Spinal cord (tissue), 10 donors: ENCODE measurements around the gene MAML3. TPM values are rescaled to one million over a fixed set of nuclear protein-coding genes. Genes with fewer than 3 reads are reported as not detected.

Experiments
- DNase-seq, 6 donors: peaks; one replicate each; pipeline versions ENCODE4 v3.0.0 to v3.0.0-alpha.2; 2013 to 2015; ENCODE audit warnings: low spot score in 6 of 6, low read depth in 4 of 6
- H3K27ac ChIP-seq: one replicate; pipeline ENCODE4 v1.5.1; 2013; ENCODE audit warnings: low read depth, low read length, control low read depth
- H3K27me3 ChIP-seq: one replicate; pipeline ENCODE4 v1.6.1; 2013; ENCODE audit warnings: low read length; ENCODE audit not compliant: control insufficient read depth, insufficient read depth
- H3K36me3 ChIP-seq: one replicate; pipeline ENCODE4 v1.6.1; 2013; ENCODE audit warnings: low read length; ENCODE audit not compliant: control insufficient read depth, insufficient read depth
- H3K4me1 ChIP-seq: one replicate; pipeline ENCODE4 v1.6.1; 2013; ENCODE audit warnings: low read length; ENCODE audit not compliant: control insufficient read depth, insufficient read depth
- H3K4me3 ChIP-seq: one replicate; pipeline ENCODE4 v1.5.1; 2013; ENCODE audit warnings: low read depth, low read length, control low read depth
- H3K9me3 ChIP-seq: one replicate; pipeline ENCODE4 v1.6.1; 2013; ENCODE audit warnings: low read length; ENCODE audit not compliant: control insufficient read depth, insufficient read depth
- WGBS: methylation state at CpG from one replicate; pipeline ENCODE4 v1.1.5; 2013; ENCODE audit warnings: missing lambda C conversion rate; ENCODE audit not compliant: insufficient coverage; 5-methylcytosine and 5-hydroxymethylcytosine counted together
- polyA plus RNA-seq, 2 donors: library from polyadenylated mRNA; unstranded; fragments of 120-200 nt; gene quantifications; one replicate each; pipeline ENCODE4 v1.2.1, GENCODE V29; 2013; ENCODE audit not compliant: insufficient read length in 2 of 2
- total RNA-seq, 2 donors: library from RNA; depleted of rRNA in 1 of 2; stranded (reverse); fragments of 120-200 nt in 1 of 2; fragments of >200 nt in 1 of 2; gene quantifications; one replicate each; pipeline versions ENCODE4 v1.2.3 to v1.2.4, GENCODE V29; 2013 to 2014
- donor health status: healthy.

MAML3 gene
- total and polyA plus RNA-seq, 4 donors = 6.0 to 11.0 (median 8.2) TPM

DNA sequence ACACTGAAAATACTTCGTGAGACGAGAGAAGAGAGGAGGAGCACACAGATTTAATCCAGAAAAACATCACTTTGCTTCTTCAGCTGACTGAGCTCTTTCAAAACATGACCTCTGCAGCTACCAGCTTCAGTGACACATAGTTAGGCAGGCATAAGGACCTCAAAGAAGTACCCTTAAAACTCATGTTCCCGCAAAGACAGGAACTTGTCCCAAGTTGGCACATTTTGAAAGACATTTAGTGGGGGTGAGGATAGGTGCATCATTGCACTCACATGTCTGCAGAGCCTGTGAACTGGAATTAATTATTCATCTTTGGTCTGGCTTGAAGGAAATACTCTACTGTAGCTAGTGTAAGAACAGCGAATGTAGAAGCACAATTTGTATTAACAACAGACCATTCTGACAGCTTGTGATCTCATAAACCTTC lies 266.6 kb downstream of the MAML3 start:
- Histone ChIP-seq H3K27ac (peak overlapping the region; percentile 42), H3K36me3 (no peaks in the 10 kb centered on the region), H3K4me1 (peaks cover 9% of the 10 kb centered on the region), H3K9me3 (no peaks in the 10 kb centered on the region), H3K27me3 (no peaks in the 10 kb centered on the region), H3K4me3 (no peak overlapping the region)
- DNase-seq = no peak
- no CpG with 5 or more reads among the region's 4 CpGs for WGBS

DNA sequence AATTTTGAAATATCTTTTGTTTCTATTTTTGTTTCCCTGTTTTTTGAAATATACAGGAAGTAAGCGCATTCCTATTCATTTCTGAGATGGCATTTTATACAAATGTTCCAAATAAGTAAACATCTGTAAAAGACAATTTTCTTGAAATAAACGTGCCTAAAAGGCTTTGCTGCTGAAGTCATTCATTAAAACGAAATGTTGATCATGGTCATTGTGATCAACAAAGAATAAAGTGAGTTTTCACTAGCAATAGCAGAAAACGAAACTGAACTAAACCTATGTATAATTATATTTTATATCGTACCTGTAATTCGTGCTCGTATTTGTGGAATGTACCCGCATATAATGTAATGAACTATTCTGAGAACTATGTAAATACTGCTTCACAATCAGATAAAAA lies 267.2 kb downstream of the MAML3 start:
- H3K27ac ChIP-seq = peak overlapping the region; percentile 42
- H3K27me3 ChIP-seq = no peaks in the 10 kb centered on the region
- no CpG with 5 or more reads among the region's 8 CpGs for WGBS
- no peak overlapping the region for H3K4me3 ChIP-seq
- DNase-seq = no peak
- H3K9me3 ChIP-seq = no peaks in the 10 kb centered on the region
- no peaks in the 10 kb centered on the region for H3K36me3 ChIP-seq
- peaks cover 9% of the 10 kb centered on the region for H3K4me1 ChIP-seq

DNA sequence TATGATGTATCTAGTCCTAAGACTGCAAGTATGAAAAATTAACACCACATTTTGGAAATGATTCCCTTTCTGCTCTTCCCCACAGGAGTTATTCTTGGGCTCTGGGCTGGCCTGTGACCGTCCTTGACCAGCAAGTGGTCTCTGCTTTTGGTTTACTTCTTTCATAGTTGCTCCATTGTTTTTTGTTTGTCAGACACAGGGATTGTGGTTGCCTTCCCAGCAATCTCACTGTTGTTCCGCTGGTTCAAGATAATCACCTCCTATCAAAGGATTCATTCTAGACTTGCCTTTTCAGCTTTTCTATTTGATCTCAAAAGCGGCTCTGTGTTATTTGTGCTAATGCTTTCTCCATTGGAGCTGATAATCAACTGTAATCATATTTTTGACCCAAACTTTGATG lies 269.5 kb downstream of the MAML3 start:
- Histone ChIP-seq H3K4me3 (no peak overlapping the region), H3K27ac (peak overlapping the region; percentile 52), H3K36me3 (no peaks in the 10 kb centered on the region), H3K4me1 (peaks cover 4% of the 10 kb centered on the region), H3K9me3 (no peaks in the 10 kb centered on the region), H3K27me3 (no peaks in the 10 kb centered on the region)
- WGBS = 80% methylated on average over 1 of the region's 3 CpGs
- DNase-seq = no peak

DNA sequence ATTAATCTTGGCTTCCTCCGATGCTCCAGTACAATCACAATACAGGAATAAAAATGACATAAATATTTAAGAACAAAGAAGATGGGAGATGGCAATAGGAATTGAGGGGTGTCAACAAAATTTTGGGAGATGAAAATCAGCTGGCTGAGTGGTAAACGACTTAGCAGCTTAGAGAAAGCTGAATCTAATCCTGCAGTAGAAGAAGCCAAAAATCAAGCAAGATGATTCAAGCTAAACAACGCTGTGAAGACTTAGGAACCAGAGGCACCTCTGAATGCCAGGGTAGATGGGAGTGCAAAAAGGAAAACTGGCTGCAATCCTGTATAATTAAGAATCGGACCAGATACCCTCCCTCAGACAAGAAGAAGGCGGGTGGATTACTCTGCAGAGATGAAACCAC lies 273.1 kb downstream of the MAML3 start:
- H3K4me1 ChIP-seq = peaks cover 5% of the 10 kb centered on the region
- no peaks in the 10 kb centered on the region for H3K27me3 ChIP-seq
- H3K9me3 ChIP-seq = no peaks in the 10 kb centered on the region
- WGBS = 63% methylated on average over 2 of the region's 5 CpGs
- DNase-seq = peak in 1 of 6 donors; percentile 44
- H3K27ac ChIP-seq = no peak overlapping the region
- no peak overlapping the region for H3K4me3 ChIP-seq
- no peaks in the 10 kb centered on the region for H3K36me3 ChIP-seq

DNA sequence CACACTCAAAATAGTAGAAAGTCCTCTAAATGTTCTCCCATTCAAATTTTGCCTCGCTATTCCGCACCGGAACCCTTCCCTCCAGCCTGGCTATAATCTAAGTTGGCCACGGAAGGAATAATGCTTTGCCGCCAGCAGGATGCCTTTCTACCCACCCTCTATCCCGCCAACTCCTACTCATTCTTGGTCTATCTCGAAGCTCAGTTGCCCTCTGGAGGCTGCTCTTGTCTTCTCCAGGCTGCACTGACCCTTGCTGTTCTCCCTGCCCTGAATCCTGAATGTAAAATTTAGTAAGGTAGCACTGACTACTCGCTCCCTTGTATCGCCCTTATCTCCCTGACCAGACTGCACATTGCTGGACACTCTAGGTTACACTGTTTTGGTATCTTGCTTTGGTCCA lies 275.9 kb downstream of the MAML3 start:
- Histone ChIP-seq H3K27ac (no peak overlapping the region), H3K4me1 (peaks cover 13% of the 10 kb centered on the region), H3K9me3 (no peaks in the 10 kb centered on the region), H3K4me3 (no peak overlapping the region), H3K27me3 (no peaks in the 10 kb centered on the region), H3K36me3 (no peaks in the 10 kb centered on the region)
- WGBS = 94% methylated on average over 9 of the region's 9 CpGs
- DNase-seq = no peak

DNA sequence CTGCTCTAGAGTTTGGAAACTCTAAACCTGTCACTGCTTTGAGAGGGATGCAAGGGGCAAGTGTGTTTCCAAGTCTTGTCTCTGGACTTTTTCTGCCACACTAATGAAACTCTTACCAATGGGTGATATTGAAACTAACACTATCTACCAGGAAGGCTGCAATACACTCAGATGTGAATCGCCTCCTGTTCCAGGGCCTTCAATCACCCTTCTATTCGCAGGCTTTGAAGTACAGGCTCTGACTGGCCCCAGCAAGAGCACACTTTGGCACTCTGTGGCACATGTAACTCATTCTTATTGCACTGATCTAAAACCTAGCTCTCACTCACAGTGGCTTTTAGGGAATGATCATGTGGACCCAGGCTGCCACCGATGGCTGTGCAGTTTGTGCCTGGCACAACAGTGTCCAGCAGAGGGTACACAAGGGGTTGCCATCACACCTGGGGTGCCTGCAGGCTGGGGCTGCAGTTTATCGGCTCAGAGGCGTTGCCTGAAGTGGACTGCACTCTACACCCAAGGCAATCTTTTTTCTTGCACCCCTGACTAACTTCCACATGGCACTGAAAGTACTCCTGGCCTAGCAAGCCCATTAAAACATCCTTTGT lies 277.5 kb downstream of the MAML3 start:
- 50% methylated on average over 5 of the region's 5 CpGs for WGBS
- Histone ChIP-seq H3K4me3 (no peak overlapping the region), H3K36me3 (no peaks in the 10 kb centered on the region), H3K27ac (no peak overlapping the region), H3K27me3 (no peaks in the 10 kb centered on the region), H3K9me3 (no peaks in the 10 kb centered on the region), H3K4me1 (peaks cover 13% of the 10 kb centered on the region)
- DNase-seq = no peak

DNA sequence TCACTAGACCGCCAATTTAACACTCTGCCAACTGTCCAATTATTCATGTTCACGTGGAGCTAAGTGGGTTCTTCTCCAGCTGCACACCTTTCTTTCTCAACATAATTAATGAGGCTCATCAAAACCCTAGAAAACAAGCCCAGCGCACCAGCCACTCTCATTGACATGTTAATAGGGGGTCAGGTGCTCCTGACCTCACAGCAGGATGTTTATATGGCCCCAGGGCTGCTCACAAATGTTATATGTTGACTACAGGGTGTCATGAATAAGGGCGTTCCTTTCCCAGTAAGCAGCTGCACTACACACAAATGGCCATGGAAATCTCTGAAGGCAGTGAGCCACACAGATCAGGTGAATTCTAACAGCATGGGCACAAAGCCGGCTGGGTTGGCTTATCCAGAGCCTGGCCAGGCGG lies 278.6 kb downstream of the MAML3 start:
- DNase-seq = peak in 1 of 6 donors; percentile 74
- H3K27me3 ChIP-seq = no peaks in the 10 kb centered on the region
- H3K27ac ChIP-seq = no peak overlapping the region
- H3K4me1 ChIP-seq = peaks cover 13% of the 10 kb centered on the region
- no peaks in the 10 kb centered on the region for H3K9me3 ChIP-seq
- H3K36me3 ChIP-seq = no peaks in the 10 kb centered on the region
- H3K4me3 ChIP-seq = no peak overlapping the region
- WGBS = 60% methylated on average over 1 of the region's 6 CpGs

DNA sequence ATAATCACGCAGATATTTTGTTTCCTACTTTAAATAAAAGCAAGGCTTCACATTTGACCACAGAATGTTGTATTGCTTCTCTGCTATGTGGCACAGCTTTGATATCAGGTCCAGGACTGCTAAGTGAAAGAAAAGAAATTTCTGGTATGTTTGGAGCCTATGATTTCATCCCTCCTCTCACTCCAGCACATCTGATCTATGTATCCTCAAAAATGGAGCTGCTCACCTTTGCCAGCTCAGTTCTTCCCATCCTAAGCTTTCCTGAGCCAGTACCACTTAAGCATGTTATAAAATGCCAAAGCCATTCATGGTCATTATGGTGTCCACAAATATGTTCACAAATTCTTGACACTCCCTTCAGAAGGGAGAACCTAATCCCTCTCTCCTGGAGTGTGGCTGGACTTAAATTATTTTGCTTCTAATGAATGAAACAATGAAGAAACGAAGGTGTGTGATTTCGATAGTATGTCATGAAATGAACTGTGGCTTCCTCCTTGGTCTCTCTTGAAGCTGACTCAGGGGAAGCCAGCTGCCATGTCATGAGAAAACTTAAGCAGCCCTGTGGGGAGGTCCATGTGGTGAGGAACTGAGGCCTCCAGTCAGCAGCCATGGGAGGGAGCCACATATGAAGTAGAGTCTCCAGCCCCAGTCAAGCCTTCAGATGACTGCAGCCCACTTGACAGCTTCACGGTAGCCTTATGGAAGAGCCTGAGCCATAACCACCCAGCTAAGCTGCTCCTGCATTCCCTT lies 280.7 kb downstream of the MAML3 start:
- H3K27me3 ChIP-seq = no peaks in the 10 kb centered on the region
- no peak overlapping the region for H3K4me3 ChIP-seq
- 100% methylated on average over 2 of the region's 4 CpGs for WGBS
- H3K36me3 ChIP-seq = no peaks in the 10 kb centered on the region
- peaks cover 13% of the 10 kb centered on the region for H3K4me1 ChIP-seq
- no peak for DNase-seq
- H3K27ac ChIP-seq = no peak overlapping the region
- no peaks in the 10 kb centered on the region for H3K9me3 ChIP-seq

DNA sequence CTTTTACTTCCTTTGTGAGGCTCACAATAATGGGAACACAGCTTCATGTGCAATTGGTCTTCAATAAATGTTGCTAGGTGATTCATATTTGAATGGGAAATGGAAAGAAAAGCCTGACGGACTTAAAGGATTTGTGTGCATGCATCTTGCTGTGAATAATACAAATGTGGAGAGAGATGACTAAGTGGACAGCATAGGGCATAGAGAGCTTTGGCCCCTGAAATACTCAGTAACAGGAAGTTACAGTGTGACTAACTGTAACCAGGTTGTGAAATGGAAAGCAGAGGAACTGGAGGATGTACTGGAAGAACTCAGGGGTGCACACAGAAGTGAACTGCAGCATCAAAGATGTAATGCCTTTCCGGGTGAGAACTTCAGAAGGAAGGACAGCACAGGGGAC lies 281.7 kb downstream of the MAML3 start:
- no peaks in the 10 kb centered on the region for H3K36me3 ChIP-seq
- 88% methylated on average over 2 of the region's 2 CpGs for WGBS
- no peaks in the 10 kb centered on the region for H3K27me3 ChIP-seq
- H3K27ac ChIP-seq = no peak overlapping the region
- no peak for DNase-seq
- H3K4me1 ChIP-seq = peaks cover 13% of the 10 kb centered on the region
- no peaks in the 10 kb centered on the region for H3K9me3 ChIP-seq
- no peak overlapping the region for H3K4me3 ChIP-seq

DNA sequence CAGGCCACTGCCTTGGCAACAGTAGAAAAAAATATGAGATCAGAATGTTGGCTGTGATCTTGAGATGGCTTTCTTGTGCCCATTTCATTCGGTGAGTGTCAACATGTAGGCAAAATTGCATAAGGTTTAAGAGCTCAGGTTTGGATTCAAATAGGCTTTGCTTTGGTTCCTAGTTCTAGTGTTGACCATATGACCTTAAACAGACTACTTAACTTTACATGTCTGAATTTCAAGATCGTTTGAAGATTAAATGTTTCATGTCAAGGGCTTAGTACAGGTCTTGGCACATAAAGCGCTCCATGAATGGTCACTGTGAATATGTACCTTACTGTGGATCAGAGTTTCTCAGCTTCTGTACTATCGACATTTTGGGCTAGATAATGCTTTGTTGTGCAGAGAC lies 284.2 kb downstream of the MAML3 start:
- no peak overlapping the region for H3K27ac ChIP-seq
- H3K4me1 ChIP-seq = peaks cover 5% of the 10 kb centered on the region
- DNase-seq = no peak
- no peaks in the 10 kb centered on the region for H3K36me3 ChIP-seq
- WGBS = 90% methylated on average over 2 of the region's 4 CpGs
- no peaks in the 10 kb centered on the region for H3K27me3 ChIP-seq
- no peaks in the 10 kb centered on the region for H3K9me3 ChIP-seq
- no peak overlapping the region for H3K4me3 ChIP-seq
